ENCODE results near the gene RELL2. TPM values are rescaled to one million over a fixed set of nuclear protein-coding genes. Genes with fewer than 3 reads are reported as not detected.

Gene RELL2
- total RNA-seq, 1 experiment from 2014 or later, result 3.3 TPM

GRCh38 chr5:141665995-141666940, 29.5 kb downstream of the RELL2 start:
- Histone ChIP-seq H3K4me1 (replicated peaks; ENCODE audit: insufficient read depth) (no peaks in the 10 kb centered on the region), H3K79me2 (ENCODE audit: low read depth) (no peaks in the 10 kb centered on the region), H3K27me3 (ENCODE audit: insufficient read depth, low read depth) (no peaks in the 10 kb centered on the region), H3K9me3 (ENCODE audit: insufficient read depth, low read depth) (no peaks in the 10 kb centered on the region), H3K4me2 (no peak overlapping the region), H3F3A (ENCODE audit: insufficient read depth, low read depth) (peaks cover 6% of the 10 kb centered on the region), H3K9me2 (ENCODE audit: insufficient read depth) (no peaks in the 10 kb centered on the region), H3K4me3 (no peak overlapping the region), H3K36me3 (ENCODE audit: low read depth) (0 out of 2 replicates have a peak, but pooled peaks cover 3% of the 10 kb centered on the region), H3K27ac (no peak overlapping the region), H2AFZ (no peak overlapping the region), H4K20me1 (ENCODE audit: insufficient read depth) (no peaks in the 10 kb centered on the region)
- DNase-seq, result no peak
- CTCF ChIA-PET, result interaction anchor here (0.6 kb wide), 2 partner anchors 142 to 299 kb away, joined by 3 to 4 read pairs; no protein-coding TSS in a partner anchor
- no TSS peak for BruUV-seq (replicated peaks)
- POLR2A ChIA-PET (ENCODE audit: unreplicated experiment), result no interaction called here
- intact Hi-C loops (cut with micrococcal nuclease; ENCODE audit: unreplicated experiment), result loop anchor here (1.0 kb wide), 4 partner anchors 26 to 478 kb away; no protein-coding TSS in a partner anchor
- TF ChIP-seq CTCF (conservative IDR thresholded peaks at IDR 0.05) (no peak), EZH2 (IDR thresholded peaks at IDR 0.05; ENCODE audit: low read depth) (no peak)

GRCh38 chr5:141668601-141669265, 31.9 kb downstream of the RELL2 start:
- no peaks in the 10 kb centered on the region for H3K9me3 ChIP-seq (ENCODE audit: insufficient read depth, low read depth)
- H3K36me3 ChIP-seq (ENCODE audit: low read depth), result no peaks in the 10 kb centered on the region; the same call in 1 of the 2 replicates
- no peak for DNase-seq
- H3F3A ChIP-seq (ENCODE audit: insufficient read depth, low read depth), result peaks cover 6% of the 10 kb centered on the region
- intact Hi-C loops (cut with micrococcal nuclease; ENCODE audit: unreplicated experiment), result no loop called here
- no peaks in the 10 kb centered on the region for H3K4me1 ChIP-seq (replicated peaks; ENCODE audit: insufficient read depth)
- H3K4me2 ChIP-seq, result no peak overlapping the region
- BruUV-seq (replicated peaks), result no TSS peak
- H3K27ac ChIP-seq, result no peak overlapping the region
- no peaks in the 10 kb centered on the region for H3K79me2 ChIP-seq (ENCODE audit: low read depth)
- H3K9me2 ChIP-seq (ENCODE audit: insufficient read depth), result no peaks in the 10 kb centered on the region
- TF ChIP-seq EZH2 (IDR thresholded peaks at IDR 0.05; ENCODE audit: low read depth) (no peak), CTCF (conservative IDR thresholded peaks at IDR 0.05) (no peak)
- CTCF ChIA-PET, result interaction anchor here (0.6 kb wide), 1 partner anchor 112 kb away, joined by 3 read pairs; no protein-coding TSS in a partner anchor
- no peaks in the 10 kb centered on the region for H4K20me1 ChIP-seq (ENCODE audit: insufficient read depth)
- POLR2A ChIA-PET (ENCODE audit: unreplicated experiment), result no interaction called here
- no peak overlapping the region for H3K4me3 ChIP-seq
- H2AFZ ChIP-seq, result no peak overlapping the region
- H3K27me3 ChIP-seq (ENCODE audit: insufficient read depth, low read depth), result no peaks in the 10 kb centered on the region

- Histone ChIP-seq H4K20me1 (ENCODE audit: insufficient read depth) (no peaks in the 10 kb centered on the region), H3F3A (ENCODE audit: insufficient read depth, low read depth) (peaks cover 6% of the 10 kb centered on the region), H3K27ac (no peak overlapping the region), H3K36me3 (ENCODE audit: low read depth) (no peaks in the 10 kb centered on the region; the same call in 1 of the 2 replicates), H3K9me3 (ENCODE audit: insufficient read depth, low read depth) (no peaks in the 10 kb centered on the region), H3K79me2 (ENCODE audit: low read depth) (no peaks in the 10 kb centered on the region), H3K4me2 (no peak overlapping the region), H2AFZ (no peak overlapping the region), H3K27me3 (ENCODE audit: insufficient read depth, low read depth) (no peaks in the 10 kb centered on the region), H3K9me2 (ENCODE audit: insufficient read depth) (no peaks in the 10 kb centered on the region), H3K4me1 (replicated peaks; ENCODE audit: insufficient read depth) (no peaks in the 10 kb centered on the region), H3K4me3 (no peak overlapping the region)
- ChIA-PET POLR2A (ENCODE audit: unreplicated experiment) (interaction anchor here (0.6 kb wide), 1 partner anchor 344 kb away, joined by 4 read pairs; no protein-coding TSS in a partner anchor), CTCF (interaction anchor here (0.6 kb wide), 1 partner anchor 112 kb away, joined by 3 read pairs; no protein-coding TSS in a partner anchor)
- DNase-seq, result no peak
- intact Hi-C loops (cut with micrococcal nuclease; ENCODE audit: unreplicated experiment), result no loop called here
- TF ChIP-seq CTCF (conservative IDR thresholded peaks at IDR 0.05), result no peak
- TF ChIP-seq EZH2 (IDR thresholded peaks at IDR 0.05; ENCODE audit: low read depth), result no peak
- no TSS peak for BruUV-seq (replicated peaks)
Observed at GRCh38 chr5:141669520-141669919, 32.7 kb downstream of the RELL2 start.

Data from PC-9 (cell line).